CD4-positive, alpha-beta T cell (primary cell): ENCODE measurements around the gene MRPS12. TPM values are rescaled to one million over a fixed set of nuclear protein-coding genes. Genes with fewer than 3 reads are reported as not detected.
A peak's percentile ranks its signal among the peaks of the same experiment; 100 is the strongest.
"Not testable (repeated sequence)": the region's sequence is repeated elsewhere in the genome, so short reads cannot be mapped to it uniquely, and the experiment has no call there.

Experiments
- ATAC-seq: fragments of 200-7000 bp; cut with Tn5 transposase; one replicate; pipeline ENCODE4 v1.10.0; 2022; ENCODE audit warnings: mild to moderate bottlenecking; ENCODE audit not compliant: poor library complexity
- CTCF ChIA-PET: fragments of 350-600 bp; sonication (Branson Sonifier 250); formaldehyde crosslinking; loops from one replicate; lab custom pipeline; 2021; ENCODE audit warnings: antibody characterized with exemption, inconsistent platforms; lab: Charles Lee
- POLR2A ChIA-PET: fragments of 350-600 bp; sonication (Branson Sonifier 250); formaldehyde crosslinking; loops from one replicate; lab custom pipeline; 2021; ENCODE audit warnings: antibody characterized with exemption, inconsistent platforms; lab: Charles Lee
- DNase-seq, 14 experiments: peaks; one replicate each; pipeline ENCODE4 v3.0.0-alpha.2; 2013 to 2020; ENCODE audit warnings: mixed read lengths in 2 of 14
- H3K27ac ChIP-seq, 2 donors: one replicate each; pipeline versions ENCODE4 v1.5.1 to v1.7.0; 2013; ENCODE audit warnings: low read length in 2 of 2, low read depth in 1 of 2, mild to moderate bottlenecking in 1 of 2
- H3K27me3 ChIP-seq, 2 experiments: 1 replicate in 1 of 2; 2 replicates in 1 of 2; pipeline versions ENCODE4 v1.6.1 to v1.7.0; 2013; ENCODE audit warnings: low read length in 2 of 2, control low read depth in 1 of 2, mild to moderate bottlenecking in 1 of 2, moderate library complexity in 1 of 2; ENCODE audit not compliant: insufficient read depth in 2 of 2, control insufficient read depth in 1 of 2
- H3K36me3 ChIP-seq: one replicate; pipeline ENCODE4 v1.6.1; 2013; ENCODE audit warnings: low read length, control low read depth; ENCODE audit not compliant: insufficient read depth
- H3K4me1 ChIP-seq: one replicate; pipeline ENCODE4 v1.6.1; 2013; ENCODE audit warnings: low read length, control low read depth; ENCODE audit not compliant: insufficient read depth
- H3K4me3 ChIP-seq: one replicate; pipeline ENCODE4 v1.5.1; 2013; ENCODE audit warnings: mild to moderate bottlenecking, low read length, moderate library complexity
- H3K9me3 ChIP-seq, 2 experiments: 1 replicate in 1 of 2; 2 replicates in 1 of 2; pipeline versions ENCODE4 v1.6.1 to v1.7.0; 2013; ENCODE audit warnings: low read length in 2 of 2, mild to moderate bottlenecking in 2 of 2, control low read depth in 1 of 2, moderate library complexity in 1 of 2; ENCODE audit not compliant: control insufficient read depth in 1 of 2, insufficient read depth in 1 of 2
- H3K27ac Mint-ChIP-seq: one replicate; pipeline ENCODE4 v1.8.0; 2020; ENCODE audit warnings: mixed read lengths
- H3K27me3 Mint-ChIP-seq: one replicate; pipeline ENCODE4 v1.8.0; 2021; ENCODE audit warnings: mixed read lengths
- H3K36me3 Mint-ChIP-seq: one replicate; pipeline ENCODE4 v1.8.0; 2021; ENCODE audit warnings: low read depth, mixed read lengths
- H3K4me1 Mint-ChIP-seq: one replicate; pipeline ENCODE4 v1.8.0; 2021; ENCODE audit warnings: low read depth, mixed read lengths
- H3K4me3 Mint-ChIP-seq: one replicate; pipeline ENCODE4 v1.8.0; 2020; ENCODE audit warnings: mild to moderate bottlenecking, mixed read lengths
- H3K9me3 Mint-ChIP-seq: one replicate; pipeline ENCODE4 v1.8.0; 2020; ENCODE audit warnings: mixed read lengths
- intact Hi-C, 2 experiments: fragments of 100-400 bp; cut with DNase I in 1 of 2; cut with micrococcal nuclease in 1 of 2; formaldehyde crosslinking; loops; one replicate each; pipeline versions ENCODE4 v1.15.1 to v1.9.0; 2023 to 2025; cut with DNase I, micrococcal nuclease
- polyA plus RNA-seq, 2 donors: library from polyadenylated mRNA; unstranded; fragments of 120-200 nt; gene quantifications; one replicate each; pipeline ENCODE4 v1.2.1, GENCODE V29; 2013
- total RNA-seq, 174 experiments: library from RNA in 2 of 174; stranded (reverse) in 2 of 174; gene quantifications; one replicate each; pipeline ENCODE4 v1.2.3 and lab custom pipeline; 2021 to 2026
- TF ChIP-seq, protein P1 (sequence below): fragments of 200-600 bp; IDR thresholded peaks from one replicate; pipeline ENCODE4 v1.8.0; 2022; ENCODE audit warnings: antibody characterized with exemption, mild to moderate bottlenecking

Gene MRPS12
- 10 to 100 TPM; 13.7 to 15.4 TPM for total RNA-seq
- 25.8 TPM for polyA plus RNA-seq (2013, experiment 1 of 2)
- polyA plus RNA-seq (2013, experiment 2 of 2): 21.7 TPM
- total RNA-seq (lab: John Stamatoyannopoulos, UW): 7.0 to 92.1 (median 17.1) reads per million in 172 experiments

- Mint-ChIP-seq H3K36me3 (peaks cover 43% of the 10 kb centered on the region), H3K9me3 (no peaks in the 10 kb centered on the region), H3K27me3 (no peaks in the 10 kb centered on the region), H3K4me3 (peak within 1 kb of the TSS; percentile 99), H3K4me1 (peaks cover 39% of the 10 kb centered on the region), H3K27ac (peak within 1 kb of the TSS; percentile 100)
- POLR2A ChIA-PET: interaction anchor here (0.9 to 2.8 kb wide), 21 partner anchors 22 to 1024 kb away, joined by 3 to 53 read pairs (median 8); partner anchors contain the start of genes ECH1, EIF3K, FAM98C and GGN
- TF ChIP-seq, protein P1, sequence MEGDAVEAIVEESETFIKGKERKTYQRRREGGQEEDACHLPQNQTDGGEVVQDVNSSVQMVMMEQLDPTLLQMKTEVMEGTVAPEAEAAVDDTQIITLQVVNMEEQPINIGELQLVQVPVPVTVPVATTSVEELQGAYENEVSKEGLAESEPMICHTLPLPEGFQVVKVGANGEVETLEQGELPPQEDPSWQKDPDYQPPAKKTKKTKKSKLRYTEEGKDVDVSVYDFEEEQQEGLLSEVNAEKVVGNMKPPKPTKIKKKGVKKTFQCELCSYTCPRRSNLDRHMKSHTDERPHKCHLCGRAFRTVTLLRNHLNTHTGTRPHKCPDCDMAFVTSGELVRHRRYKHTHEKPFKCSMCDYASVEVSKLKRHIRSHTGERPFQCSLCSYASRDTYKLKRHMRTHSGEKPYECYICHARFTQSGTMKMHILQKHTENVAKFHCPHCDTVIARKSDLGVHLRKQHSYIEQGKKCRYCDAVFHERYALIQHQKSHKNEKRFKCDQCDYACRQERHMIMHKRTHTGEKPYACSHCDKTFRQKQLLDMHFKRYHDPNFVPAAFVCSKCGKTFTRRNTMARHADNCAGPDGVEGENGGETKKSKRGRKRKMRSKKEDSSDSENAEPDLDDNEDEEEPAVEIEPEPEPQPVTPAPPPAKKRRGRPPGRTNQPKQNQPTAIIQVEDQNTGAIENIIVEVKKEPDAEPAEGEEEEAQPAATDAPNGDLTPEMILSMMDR: no peak
- CTCF ChIA-PET: interaction anchor here (0.6 to 3.0 kb wide), 27 partner anchors 9 to 1820 kb away, joined by 3 to 46 read pairs (median 4); partner anchors contain the start of genes ACTMAP, ACTN4, ECH1 and EIF3K
- Histone ChIP-seq H3K27ac (peak within 1 kb of the TSS; percentile 86 to 87), H3K4me1 (peaks cover 46% of the 10 kb centered on the region), H3K27me3 (no peaks in the 10 kb centered on the region), H3K4me3 (peak within 1 kb of the TSS; percentile 79), H3K36me3 (peaks cover 22% of the 10 kb centered on the region), H3K9me3 (peaks cover 4 to 5% of the 10 kb centered on the region in 2 experiments)
- peak; percentile 92 for ATAC-seq
- intact Hi-C loops: loop anchor here (1.0 to 10.0 kb wide), 10 partner anchors 32 to 1026 kb away; partner anchors contain the start of genes FAM98C (in 2 of the 2), NFKBIB (in 2 of the 2), SIRT2 (in 2 of the 2) and EIF3K (in 1 of the 2)
- DNase-seq: peak in 13 of 14 experiments; percentile 95 to 100 (median 97)
Measured at GRCh38 chr19:38930776-38931520, at the start of gene MRPS12. MRPS12 (plus strand) TSS chr19:38930944; CDS start chr19:38931295, 351 bp downstream.

- no peaks in the 10 kb centered on the region for H3K27me3 Mint-ChIP-seq
Measured at GRCh38 chr19:38883286-38883685, 47.5 kb upstream of the MRPS12 start.

GRCh38 chr19:38884691-38885090 is 46.1 kb upstream of the MRPS12 start:
- DNase-seq, H3K4me1 Mint-ChIP-seq, ATAC-seq, H3K27me3 Mint-ChIP-seq, POLR2A ChIA-PET, CTCF ChIA-PET, H3K9me3 Mint-ChIP-seq, H3K4me3 Mint-ChIP-seq, H3K27ac Mint-ChIP-seq, H3K9me3 ChIP-seq, H3K27ac ChIP-seq, H3K4me3 ChIP-seq, H3K27me3 ChIP-seq: not testable (repeated sequence)
- peaks cover 40% of the 10 kb centered on the region for H3K36me3 ChIP-seq
- H3K4me1 ChIP-seq: peaks cover 28% of the 10 kb centered on the region
- peaks cover 38% of the 10 kb centered on the region for H3K36me3 Mint-ChIP-seq
- intact Hi-C loops: loop anchor here (5.0 kb wide), 2 partner anchors 117 to 342 kb away; no protein-coding TSS in a partner anchor

More at GRCh38 chr19:38883286-38883685, 47.5 kb upstream of the MRPS12 start:
- H3K4me1 Mint-ChIP-seq: peaks cover 15% of the 10 kb centered on the region
- TF ChIP-seq, protein P1: no peak
- H3K4me3 Mint-ChIP-seq: no peak overlapping the region
- Histone ChIP-seq H3K36me3 (peaks cover 26% of the 10 kb centered on the region), H3K9me3 (no peaks in the 10 kb centered on the region), H3K4me3 (no peak overlapping the region), H3K27me3 (no peaks in the 10 kb centered on the region), H3K4me1 (peaks cover 42% of the 10 kb centered on the region), H3K27ac (no peak overlapping the region)
- DNase-seq (no peak), ATAC-seq (no peak)
- POLR2A ChIA-PET: no interaction called here
- no peaks in the 10 kb centered on the region for H3K9me3 Mint-ChIP-seq
- intact Hi-C loops: no loop called here
- H3K27ac Mint-ChIP-seq: no peak overlapping the region
- CTCF ChIA-PET: no interaction called here
- peaks cover 31% of the 10 kb centered on the region for H3K36me3 Mint-ChIP-seq
